GM18517 (cell line): ENCODE measurements around the gene UNC93B1.
"Not testable (repeated sequence)": the region's sequence is repeated elsewhere in the genome, so short reads cannot be mapped to it uniquely, and the experiment has no call there.

ENCODE experiments used
- ATAC-seq: cut with Tn5 transposase; IDR thresholded peaks from one replicate; pipeline ENCODE4 v1.9.1; 2021; ENCODE audit warnings: mild to moderate bottlenecking, moderate library complexity; ENCODE audit not compliant: unreplicated experiment

Gene UNC93B1

DNA sequence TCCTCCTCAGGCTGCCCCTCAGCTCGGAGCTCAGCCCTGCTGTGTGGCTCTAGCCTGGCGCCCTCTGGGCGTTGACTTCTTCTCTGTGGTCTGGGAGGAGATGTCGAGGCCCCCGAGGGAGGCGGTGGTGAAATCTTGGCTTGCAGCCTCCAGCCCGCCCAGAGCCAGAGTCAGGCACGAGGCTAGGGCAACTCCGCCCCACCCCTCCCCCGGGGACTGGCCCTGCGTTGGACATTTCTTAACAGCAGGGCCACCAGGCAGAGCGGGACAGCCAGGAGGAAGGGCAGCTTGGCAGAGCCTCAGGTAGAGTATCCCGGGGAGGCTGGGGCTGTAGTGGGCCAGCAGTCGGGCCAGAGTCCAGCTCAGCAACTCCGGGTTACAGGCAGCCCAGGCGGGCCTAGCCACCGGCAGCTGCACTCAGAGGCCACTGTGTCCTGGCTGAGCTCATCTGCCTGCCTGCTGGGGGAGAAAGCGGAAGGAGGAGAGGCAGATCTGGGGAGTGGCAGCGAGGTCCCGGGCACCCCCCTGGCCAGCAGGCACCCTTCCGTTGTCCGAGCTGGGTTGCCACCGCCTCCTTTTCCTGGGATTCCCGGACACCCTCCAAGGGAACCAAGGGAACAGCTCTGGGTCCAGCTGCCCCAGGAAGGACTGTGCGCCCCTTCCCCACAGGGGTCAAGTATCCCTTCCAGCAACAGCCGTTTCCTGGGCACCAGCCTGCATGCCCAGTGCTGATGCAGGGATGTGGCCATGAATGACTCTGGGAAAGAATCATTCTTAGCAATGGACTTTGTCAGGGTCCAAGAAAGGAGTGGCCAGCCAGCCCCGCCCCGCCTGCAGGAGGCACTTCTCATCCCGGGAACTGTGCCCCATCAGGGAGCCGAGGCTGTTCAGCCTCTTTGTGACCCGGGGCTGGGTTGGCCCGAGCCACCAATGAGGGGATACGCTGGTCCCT, 6.5 kb upstream of the UNC93B1 start, which contains the start of gene ALDH3B1:
ALDH3B1 (plus strand) TSS at position 238 of the 952 bp plus-strand sequence. CDS start 4,971 bp downstream, outside the sequence.
- no peak for ATAC-seq

DNA sequence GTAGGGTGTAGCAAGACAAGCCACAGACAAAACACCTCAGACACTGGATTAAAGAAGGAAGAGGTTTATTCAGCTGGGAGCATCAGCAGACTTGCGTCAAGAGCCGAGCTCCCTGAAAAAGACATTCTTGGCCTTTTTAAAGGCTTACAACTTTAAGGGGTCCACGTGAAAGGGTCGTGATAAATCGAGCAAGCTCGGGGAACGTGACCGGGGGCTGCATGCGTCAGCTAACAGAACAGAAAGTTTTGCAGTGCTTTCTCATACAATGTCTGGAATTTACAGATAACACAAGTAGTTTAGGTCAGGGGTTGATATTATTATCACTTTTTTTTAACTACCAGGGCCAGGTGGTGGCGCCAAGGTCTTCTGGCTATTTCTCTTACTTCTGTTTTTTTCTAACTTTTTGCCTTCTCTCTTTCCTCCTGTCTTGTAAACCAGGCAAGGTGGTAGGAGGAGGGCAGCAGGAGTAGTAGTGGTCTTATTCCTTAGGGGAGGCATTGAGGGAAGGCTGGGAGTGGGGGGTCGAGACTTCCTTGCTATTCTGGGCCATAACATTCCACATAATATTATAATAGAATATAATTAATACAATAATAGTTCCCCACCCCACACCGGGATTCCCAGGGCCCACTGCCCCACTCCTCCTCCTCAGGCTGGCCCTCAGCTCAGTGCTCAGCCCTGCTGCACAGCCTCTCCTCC, 5.6 kb upstream of the UNC93B1 start:
- no peak for ATAC-seq

DNA sequence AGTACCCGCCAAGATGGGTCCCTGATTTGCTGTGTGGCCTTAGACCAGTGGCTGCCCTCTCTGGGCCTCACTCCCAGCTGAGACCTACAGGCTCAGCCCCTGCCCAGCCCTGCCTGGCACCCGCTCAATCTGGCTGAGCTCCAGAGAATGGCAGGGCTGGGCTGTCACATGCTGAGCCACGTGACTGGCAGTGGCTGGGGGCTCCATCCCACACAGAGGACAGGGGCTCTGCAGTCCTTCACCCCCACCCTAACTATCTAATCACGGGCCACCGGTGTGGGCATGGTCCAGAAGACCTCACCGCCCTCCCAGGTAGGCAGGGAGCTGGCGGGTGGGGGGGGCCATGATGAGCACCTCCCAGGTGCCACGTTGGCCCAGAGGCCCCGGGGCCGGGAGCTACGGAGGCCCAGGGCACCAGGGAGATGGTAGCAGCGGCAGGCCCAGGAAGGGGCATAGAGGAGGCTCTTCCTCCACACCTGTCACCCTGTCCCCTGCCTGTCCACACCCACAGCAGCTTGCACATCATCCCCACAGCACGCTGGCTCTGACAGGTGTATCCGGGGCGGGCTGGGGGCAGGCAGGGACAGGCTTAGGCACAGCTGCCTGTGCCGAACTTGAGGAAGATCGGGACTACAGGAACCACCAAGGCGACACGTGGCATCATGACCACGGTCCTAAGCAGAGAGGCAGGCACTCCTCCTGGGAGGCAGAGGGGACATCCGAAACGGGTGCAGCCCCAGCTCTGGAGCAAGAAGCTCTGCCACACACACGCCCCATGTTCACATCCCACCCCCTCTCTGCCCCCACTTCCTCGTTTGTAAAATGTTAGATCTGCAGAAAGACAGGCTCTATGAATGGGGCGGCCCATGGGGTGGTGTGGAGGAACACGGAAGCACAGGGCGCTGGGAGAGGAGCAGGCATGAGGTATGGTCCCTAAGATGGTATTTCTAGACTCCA, 4.8 kb upstream of the UNC93B1 start:
- ATAC-seq = no peak

DNA sequence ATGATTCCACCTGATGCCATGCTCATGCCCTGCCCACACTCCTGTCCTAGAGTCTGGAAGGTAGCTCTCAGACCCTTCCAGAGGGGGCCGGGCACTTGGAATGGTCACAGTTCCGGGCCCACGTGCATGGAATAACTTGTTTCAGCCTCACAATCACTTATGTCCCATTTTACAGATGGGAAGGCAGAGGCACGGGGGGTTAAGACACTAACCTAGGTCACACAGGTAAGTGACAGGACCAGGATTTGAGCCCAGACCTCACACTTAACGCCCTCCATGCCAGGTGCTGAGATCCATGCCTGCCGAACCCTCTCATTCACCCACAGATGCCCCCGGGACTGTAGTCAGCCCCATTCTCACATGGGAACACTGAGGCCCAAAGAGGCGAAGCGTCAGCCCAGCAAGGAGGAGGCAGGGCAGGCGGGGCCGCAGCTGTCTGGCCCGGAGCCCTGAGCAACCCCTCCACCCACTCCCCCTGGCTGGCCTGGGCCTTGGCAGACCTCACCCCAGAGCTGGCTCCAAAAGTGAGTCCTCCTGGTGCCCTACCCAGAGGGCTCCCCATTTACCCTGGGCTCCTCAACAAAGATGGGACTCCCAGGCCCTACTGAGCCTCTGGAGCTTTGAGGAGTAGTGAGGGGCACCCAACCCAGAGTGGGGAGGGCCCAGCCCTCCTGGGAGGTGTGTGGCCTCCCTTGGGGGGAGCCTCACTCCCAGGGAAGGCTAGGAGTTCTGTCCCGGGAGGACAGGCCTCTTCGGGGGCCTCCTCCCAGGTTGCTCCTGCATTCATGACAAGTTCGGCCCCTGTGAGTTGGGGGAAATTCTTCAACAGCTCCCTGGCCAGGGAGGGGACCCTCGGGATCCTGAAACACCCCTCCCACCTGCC, 3.8 kb upstream of the UNC93B1 start:
- ATAC-seq = no peak

DNA sequence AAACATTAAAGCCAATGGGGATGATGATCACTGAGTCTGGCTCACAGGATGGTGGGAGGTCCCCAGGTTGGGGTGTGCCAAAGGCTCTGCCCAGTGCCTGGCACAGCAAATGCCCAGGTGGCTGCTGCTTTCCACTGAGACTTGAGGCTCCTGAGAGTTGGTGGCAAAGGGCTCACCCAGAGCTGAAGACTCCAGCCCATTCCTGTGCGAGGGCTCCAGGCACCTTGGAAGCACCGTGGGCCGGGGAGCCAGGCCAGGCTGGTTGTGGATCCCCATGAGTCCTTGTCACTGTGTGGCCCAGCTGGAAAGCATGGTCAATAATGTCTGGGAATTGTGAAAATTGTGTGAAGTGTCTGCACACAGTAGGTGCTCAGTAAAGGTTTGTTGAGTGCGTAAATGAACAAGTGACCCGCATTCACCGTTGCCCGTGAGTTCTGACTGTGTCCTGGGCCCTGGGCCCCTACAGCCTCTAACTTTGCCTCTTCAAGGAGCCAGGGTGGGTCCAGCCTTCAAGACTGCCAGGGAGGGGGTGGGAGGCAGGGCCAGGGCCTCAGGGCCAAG, 2.8 kb upstream of the UNC93B1 start:
- ATAC-seq = no peak

DNA sequence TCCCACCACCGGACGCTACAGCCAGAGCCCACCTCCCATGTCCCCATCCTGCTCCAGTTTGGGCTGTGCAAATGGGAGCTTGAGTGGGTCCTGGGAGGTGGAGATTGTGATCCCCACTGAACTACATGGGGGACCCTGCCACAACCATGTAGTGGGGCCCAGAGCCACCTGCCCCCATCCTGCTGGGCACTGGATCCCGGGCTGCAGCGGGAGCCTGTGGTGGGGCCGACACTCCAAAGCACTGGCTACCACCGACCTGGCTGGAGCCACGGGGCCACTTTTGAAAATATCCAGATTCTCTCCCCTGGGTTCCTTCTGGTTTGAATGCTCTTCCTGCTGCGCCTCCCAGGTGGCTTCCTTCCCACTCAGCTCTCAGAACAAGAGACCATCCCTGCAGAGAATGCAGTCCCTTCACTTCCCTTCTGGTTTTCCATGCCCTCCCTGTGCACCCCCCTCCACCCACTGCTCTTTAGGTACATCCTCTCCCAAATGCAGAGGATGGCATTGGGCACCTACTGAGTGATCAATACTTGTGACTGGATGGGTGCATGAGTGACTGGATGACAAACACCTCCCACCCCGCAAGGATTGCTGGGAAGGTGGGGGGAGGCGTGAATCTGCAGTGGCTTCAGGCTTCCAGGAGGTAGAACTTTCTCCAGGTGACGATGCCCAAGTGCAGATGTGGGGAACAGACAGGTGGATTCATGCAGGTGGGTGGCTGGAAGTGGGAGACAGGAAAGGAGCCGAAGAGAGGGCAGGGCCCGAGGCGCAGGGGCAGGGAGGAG, 846 bp upstream of the UNC93B1 start:
- ATAC-seq = no peak

DNA sequence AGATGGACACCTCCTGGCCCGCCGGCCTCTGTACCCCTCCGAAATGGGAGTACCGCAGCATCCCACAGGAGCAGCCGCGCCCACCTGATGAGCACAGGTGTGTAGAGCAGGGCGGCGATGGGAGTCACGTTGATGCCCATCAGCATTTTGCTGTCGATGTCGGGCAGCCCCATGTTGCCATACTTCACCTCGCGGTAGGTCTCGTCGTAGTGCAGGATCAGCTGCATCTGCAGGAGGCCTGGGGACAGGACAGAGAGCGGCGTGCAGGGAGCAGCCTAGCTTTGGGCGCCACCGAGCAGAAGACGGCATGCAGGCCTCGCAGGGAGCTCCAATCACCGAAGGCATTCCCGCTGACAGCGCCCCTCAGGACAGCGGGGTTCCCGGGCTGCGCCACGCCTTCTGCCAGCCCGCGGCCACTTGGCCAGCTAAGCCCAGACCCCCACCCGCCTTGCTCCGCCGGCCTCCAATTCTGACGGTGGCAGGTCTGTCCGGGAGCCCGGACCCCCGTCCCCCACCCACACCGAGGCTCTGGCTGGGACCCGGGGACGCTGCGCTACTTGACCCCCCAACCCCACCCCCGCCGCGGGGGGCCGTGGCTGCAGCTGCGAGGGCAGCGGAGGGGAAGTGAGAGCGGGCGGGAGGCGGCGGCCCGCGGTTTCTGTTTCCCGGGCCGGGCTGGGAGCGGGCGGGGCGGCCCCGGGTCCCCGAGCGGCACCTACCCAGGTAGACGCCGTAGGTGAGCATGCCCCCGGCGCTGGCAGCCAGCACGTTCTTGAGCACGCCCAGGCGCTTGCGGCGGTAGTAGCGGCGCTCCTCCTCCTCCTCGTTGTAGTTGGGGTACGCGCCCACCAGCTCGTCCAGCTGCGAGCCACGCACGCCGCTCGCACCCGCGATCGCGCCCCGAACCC, 705 bp downstream of the UNC93B1 start:
- ATAC-seq = no peak

DNA sequence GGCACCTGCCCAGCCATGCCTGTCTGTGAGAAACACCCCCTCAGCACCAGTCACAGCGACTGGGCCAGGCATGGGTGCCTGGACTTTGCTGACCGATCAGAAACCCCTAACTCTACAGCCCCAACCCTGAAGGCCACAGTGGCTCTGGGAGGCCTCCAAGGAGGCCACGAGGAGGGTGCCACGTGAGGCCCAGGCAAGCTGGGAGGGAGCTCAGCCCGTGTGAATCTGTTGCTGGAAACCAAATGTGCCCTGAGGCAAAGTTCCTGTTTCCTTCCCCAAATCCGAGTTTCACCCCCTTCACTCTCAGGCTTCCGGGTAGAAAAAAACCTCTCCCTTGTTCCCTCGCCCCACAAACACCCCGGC, 1.3 kb downstream of the UNC93B1 start:
- ATAC-seq = no peak

DNA sequence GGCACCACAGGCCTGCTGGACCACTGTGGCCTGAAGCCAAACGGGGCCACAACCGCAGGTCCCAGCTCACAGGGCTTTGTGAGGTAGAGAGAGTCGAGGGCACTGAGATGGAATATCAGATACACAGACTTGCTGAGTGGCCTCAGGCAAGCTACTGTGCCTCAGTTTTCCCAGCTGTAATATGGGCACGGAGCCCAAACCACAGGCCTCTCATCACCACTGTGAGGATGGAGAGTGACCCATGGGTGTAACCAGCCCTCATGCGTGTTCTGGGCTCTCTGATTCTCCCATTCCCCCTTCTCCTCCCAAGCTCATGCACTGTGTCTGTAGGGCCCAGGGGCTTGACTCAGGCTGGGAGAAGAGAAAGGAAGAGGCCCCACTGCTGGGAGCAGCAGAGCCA, 4.2 kb downstream of the UNC93B1 start:
- ATAC-seq = no peak

DNA sequence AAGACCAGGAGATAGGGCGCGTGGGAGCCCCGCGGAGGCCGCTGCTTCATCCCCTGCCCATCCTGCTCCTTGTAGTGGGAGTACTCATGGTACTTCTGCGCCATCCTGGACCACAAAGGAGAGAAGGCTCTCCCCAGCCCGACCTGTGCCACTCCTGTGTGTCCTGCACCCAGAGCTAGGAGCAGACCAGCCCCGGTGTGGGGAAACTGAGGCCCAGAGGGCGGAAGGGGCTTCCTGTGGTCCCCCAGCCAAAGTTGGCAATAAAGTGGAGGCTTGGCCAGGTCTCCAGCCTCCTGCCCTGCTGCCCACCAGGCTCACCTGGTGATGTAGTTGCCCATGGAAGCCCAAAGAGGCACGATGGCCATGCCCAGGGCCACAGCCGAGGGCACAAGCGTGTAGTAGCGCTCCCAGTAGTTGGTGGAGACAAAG, 4.7 kb downstream of the UNC93B1 start:
- ATAC-seq = no peak

DNA sequence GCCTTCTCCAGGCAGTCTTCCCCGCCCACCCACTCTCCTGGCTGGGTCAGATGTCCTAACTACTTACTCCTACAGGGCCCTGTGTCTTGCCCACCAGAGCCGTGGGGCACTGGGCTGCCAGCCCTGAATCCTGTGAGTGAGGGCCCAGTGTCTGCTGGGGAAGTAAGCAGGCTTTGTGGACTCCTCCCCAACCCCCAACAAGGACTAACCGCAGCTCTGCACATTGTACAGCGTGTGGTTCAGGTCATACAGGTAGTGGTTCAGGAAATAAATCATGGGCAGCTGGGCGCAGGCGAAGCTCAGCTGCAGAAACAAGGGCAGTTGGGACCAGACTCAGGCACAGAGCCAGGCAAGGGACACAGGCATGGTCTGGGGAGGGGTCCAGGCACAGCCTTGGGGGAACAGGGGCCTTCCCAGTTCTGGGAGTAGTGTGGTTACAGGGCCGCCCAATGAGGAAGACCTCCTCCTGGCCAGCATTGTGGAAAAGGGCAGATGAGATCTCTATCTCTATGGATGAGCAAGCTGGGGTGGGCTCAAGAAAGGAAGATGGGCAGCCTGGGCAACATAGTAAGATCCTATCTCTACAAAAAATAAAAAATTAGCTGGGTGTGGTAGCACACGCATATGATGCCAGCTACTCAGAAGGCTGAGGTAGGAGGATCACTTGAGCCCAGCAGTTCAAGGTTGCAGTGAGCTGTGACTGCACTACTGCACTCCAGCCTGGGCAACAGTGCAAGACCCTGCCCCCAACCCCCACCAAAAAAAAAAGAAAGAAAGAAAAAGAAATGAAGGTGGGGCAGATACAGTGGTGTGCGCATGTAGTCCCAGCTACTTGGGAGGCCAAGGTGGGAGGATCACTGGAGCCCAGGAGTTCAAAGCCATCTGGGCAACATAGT, 5.5 kb downstream of the UNC93B1 start:
- ATAC-seq = no peak

DNA sequence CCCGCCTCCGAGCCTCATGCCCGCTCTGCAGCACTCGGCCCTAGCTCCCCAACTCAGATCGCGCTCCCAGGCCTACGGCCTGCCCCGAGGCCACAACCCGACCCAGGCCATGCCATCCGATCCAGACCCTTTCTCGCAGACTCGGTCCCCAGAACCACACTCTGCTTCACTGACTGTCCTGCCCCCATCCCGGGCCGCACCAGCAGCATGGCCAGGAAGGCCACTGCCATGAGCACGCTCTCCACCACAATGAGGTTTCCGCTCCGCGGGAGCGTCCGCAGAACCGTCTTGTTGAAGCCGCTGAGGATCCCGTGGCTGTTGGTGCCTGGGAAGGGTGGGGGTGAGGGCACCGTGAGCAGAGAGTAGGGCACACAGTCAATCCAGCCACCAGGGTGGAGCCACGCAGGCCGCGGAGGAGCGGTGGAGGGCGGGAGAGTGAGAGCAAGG, 6.4 kb downstream of the UNC93B1 start:
- ATAC-seq = no peak

DNA sequence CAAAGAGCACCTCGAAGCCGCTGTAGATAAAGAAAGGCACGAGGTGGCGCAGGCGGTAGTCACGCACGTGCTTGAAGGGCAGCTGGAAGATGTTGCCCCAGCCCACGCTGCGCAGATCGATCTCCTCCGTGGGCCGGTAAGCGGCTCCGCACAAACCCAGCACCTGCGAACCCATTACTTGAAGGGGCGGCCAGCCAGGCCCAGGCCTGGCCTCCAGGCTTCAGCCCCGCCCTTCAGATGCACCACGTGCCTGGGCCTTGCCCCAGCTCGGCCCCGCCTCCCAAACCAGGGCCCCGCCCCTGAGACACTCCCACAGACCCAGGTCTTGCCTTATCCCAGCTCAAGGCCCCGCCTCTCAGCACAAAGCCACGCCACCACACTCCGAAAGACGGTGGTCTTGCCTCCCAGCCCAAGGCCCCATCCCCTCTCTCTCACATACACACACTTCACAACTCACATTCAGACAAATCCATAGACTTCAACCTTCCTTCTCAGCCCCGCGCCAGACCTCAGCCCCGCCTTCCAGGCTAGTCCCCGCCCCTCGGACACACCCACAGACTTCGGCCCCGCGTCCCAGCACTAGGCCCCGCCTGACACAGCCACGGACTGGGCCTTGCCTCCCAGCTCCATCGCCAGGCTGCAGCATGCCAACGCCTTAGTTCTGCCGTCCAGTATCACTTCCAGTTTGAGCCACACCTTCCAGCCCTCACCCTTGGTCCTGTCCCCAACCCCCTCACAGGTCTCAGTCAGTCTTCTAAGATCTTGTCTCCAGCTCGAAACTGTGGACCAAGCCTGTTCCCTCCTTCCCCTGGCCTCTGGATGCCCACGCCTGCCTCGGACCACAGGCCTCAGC, 7.0 kb downstream of the UNC93B1 start:
- ATAC-seq = no peak

DNA sequence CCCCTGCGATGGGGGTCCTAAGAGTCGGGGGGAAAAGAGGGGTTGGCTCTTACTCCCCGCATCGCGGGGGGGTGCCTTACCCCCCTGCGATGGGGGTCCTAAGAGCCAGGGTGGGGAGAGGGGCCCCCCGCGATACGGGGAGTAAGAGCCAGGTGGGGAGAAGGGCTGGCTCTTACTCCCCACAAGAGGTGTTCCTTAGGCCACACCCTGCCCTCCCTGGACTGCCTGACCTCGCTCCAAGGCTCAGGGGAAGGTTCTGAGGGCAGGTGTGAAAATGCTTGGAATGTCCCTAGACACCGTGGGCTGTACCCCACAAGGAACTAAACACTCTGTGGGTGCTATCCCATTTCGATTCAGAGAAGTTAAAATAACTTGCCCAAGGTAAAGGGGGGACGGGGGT, 7.8 kb downstream of the UNC93B1 start:
- no peak for ATAC-seq

DNA sequence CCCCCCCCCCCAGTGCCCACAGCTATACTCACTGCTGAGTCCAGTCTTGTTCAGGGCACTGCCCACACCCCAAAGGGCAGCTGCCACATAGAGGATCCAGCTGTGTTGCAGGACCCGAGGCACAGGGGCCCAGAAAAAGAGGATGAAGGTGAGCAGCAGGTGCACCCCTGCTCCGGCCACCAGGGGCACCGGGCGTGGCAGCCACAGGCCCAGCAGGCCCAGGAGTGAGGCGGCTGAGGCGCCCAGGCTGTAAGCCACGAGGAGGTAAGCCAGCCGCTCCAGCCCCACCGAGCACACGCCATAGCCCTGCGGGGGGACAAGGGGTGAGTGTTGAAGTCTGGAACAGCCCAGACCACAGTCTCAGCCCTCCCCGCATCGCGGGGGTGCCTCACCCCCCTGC, 8.3 kb downstream of the UNC93B1 start:
- ATAC-seq = not testable (repeated sequence)

DNA sequence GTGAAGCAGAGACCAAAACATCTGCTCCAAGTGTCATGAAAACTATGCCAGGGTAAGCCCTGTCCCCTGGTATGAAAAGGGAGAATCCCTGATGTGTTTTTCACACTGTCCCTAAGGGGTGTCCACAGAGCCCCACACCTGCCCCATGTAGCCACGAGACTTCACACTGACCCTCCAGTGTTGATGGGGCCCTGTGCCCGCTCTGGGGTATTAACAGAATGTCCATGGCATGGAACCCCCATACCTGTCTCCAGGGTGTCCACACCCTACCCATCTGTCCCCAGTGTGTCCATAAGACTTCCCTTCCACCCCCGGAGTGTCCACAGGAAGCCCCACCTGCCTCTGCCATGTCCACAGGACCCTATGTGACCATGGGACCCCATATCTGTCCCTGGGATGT, 8.8 kb downstream of the UNC93B1 start:
- ATAC-seq = not testable (repeated sequence)
